A549 treated with DMSO at 1 μM for 4 hours (cell line): Measurements from ENCODE around the gene DUSP14. TPM values are rescaled to one million over a fixed set of nuclear protein-coding genes. Genes with fewer than 3 reads are reported as not detected.

ENCODE experiments used
- total RNA-seq: library from RNA; stranded (reverse); fragments of 200-300 nt; extraction: Qiagen RNA extraction; gene quantifications from 5 replicates; pipeline ENCODE4 v1.2.3, GENCODE V29; 2022; ENCODE audit warnings: low read depth

Gene DUSP14
- 50.2 to 57.5 TPM (median 51.3 TPM) in 5 replicates for total RNA-seq

GRCh38 chr17:37489197-37490001 lies at the start of gene DUSP14:
Gene DUSP14 (plus strand): TSS chr17:37489891. CDS start chr17:37512273, 22,382 bp downstream.

Other genes starting within 250 kb of the DUSP14 start
- not detected in 5 replicates for gene C17orf78, start 113.9 kb upstream of the DUSP14 start, total RNA-seq
- gene ACACA, start 83.1 kb upstream of the DUSP14 start, total RNA-seq, result 51.5 to 63.8 TPM (median 57.9 TPM) in 5 replicates
- 11.1 to 13.6 TPM (median 12.7 TPM) in 5 replicates for gene TADA2A, start 83.0 kb upstream of the DUSP14 start, total RNA-seq
- 12.1 to 16.6 TPM (median 15.7 TPM) in 5 replicates for gene SYNRG, start 119.5 kb downstream of the DUSP14 start, total RNA-seq
- 28.2 to 37.8 TPM (median 33.1 TPM) in 5 replicates for gene DDX52, start 153.6 kb downstream of the DUSP14 start, total RNA-seq